ENCODE data around the gene CELF2. TPM values are rescaled to one million over a fixed set of nuclear protein-coding genes. Genes with fewer than 3 reads are reported as not detected.
"Not testable (repeated sequence)": the region's sequence is repeated elsewhere in the genome, so short reads cannot be mapped to it uniquely, and the experiment has no call there.

The CELF2 gene
- total RNA-seq, 2 donors from 2014 or later: 10.4 to 11.2 TPM

DNA sequence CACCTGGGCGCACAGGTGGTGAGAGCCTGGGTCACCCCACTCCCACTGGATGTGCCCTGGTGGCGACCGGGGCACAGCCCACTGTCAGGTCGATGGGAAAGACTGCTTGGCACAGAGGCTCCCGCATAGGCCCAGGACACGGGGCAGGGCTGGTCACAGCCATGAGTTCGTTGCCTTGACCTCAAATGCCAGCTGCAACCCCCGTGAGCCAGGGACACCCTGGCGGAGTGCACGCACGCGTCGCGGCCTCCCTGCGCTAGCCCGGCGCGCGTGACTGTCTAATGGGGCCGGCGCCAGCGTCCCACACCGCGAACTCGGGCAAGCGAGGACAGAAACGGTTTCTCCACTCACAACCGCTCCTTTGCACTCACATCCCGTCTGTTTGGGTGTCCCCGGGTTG, 326.4 kb downstream of the CELF2 start:
- ATAC-seq (no peak), DNase-seq (no peak)
- H3K27me3 ChIP-seq: no peaks in the 10 kb centered on the region
- H3K4me1 ChIP-seq: no peaks in the 10 kb centered on the region
- H3K36me3 ChIP-seq (replicated peaks in 1 of 2; ENCODE audit: insufficient read depth in 1 of 2, low read depth in 2 of 2): no peaks in the 10 kb centered on the region
- H3K9me3 ChIP-seq: no peaks in the 10 kb centered on the region
- H3K27ac ChIP-seq: no peak overlapping the region
- intact Hi-C loops (cut with DNase I): no loop called here
- WGBS, 2 donors: 82 to 91% methylated on average over 12 to 30 of the region's 30 CpGs
- no peak for TF ChIP-seq POLR2A (IDR thresholded peaks at IDR 0.05)
- TF ChIP-seq, protein P1, sequence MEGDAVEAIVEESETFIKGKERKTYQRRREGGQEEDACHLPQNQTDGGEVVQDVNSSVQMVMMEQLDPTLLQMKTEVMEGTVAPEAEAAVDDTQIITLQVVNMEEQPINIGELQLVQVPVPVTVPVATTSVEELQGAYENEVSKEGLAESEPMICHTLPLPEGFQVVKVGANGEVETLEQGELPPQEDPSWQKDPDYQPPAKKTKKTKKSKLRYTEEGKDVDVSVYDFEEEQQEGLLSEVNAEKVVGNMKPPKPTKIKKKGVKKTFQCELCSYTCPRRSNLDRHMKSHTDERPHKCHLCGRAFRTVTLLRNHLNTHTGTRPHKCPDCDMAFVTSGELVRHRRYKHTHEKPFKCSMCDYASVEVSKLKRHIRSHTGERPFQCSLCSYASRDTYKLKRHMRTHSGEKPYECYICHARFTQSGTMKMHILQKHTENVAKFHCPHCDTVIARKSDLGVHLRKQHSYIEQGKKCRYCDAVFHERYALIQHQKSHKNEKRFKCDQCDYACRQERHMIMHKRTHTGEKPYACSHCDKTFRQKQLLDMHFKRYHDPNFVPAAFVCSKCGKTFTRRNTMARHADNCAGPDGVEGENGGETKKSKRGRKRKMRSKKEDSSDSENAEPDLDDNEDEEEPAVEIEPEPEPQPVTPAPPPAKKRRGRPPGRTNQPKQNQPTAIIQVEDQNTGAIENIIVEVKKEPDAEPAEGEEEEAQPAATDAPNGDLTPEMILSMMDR (IDR thresholded peaks at IDR 0.05): no peak
- H3K4me3 ChIP-seq: no peak overlapping the region

DNA sequence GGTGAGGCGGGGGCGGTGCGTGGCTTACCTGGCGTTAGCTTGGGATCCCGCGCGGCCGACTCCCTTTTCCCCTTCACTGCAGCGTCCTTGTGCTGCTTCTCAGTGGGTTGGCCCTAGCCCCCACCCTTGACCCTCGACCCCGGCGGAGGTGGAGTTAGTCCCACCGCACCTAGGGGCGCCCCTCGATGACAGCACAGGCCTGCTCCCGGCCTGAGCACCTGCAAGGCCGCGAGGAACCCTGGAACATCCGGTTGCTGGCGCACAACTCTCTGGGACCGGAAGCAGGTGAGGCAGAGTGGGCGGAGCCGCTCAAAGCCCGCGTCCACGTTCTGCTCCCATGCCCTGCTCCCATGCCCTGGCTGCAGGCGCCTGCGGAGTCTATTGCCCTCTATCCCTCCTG, 326.9 kb downstream of the CELF2 start:
- Histone ChIP-seq H3K36me3 (replicated peaks in 1 of 2; ENCODE audit: insufficient read depth in 1 of 2, low read depth in 2 of 2) (no peaks in the 10 kb centered on the region), H3K9me3 (no peaks in the 10 kb centered on the region), H3K27me3 (no peaks in the 10 kb centered on the region), H3K27ac (no peak overlapping the region), H3K4me1 (no peaks in the 10 kb centered on the region), H3K4me3 (no peak overlapping the region)
- ATAC-seq (no peak), DNase-seq (no peak)
- intact Hi-C loops (cut with DNase I): no loop called here
- TF ChIP-seq POLR2A (IDR thresholded peaks at IDR 0.05): no peak
- TF ChIP-seq, protein P1 (IDR thresholded peaks at IDR 0.05): no peak
- WGBS, 2 donors: 71 to 85% methylated on average over 3 to 28 of the region's 28 CpGs

DNA sequence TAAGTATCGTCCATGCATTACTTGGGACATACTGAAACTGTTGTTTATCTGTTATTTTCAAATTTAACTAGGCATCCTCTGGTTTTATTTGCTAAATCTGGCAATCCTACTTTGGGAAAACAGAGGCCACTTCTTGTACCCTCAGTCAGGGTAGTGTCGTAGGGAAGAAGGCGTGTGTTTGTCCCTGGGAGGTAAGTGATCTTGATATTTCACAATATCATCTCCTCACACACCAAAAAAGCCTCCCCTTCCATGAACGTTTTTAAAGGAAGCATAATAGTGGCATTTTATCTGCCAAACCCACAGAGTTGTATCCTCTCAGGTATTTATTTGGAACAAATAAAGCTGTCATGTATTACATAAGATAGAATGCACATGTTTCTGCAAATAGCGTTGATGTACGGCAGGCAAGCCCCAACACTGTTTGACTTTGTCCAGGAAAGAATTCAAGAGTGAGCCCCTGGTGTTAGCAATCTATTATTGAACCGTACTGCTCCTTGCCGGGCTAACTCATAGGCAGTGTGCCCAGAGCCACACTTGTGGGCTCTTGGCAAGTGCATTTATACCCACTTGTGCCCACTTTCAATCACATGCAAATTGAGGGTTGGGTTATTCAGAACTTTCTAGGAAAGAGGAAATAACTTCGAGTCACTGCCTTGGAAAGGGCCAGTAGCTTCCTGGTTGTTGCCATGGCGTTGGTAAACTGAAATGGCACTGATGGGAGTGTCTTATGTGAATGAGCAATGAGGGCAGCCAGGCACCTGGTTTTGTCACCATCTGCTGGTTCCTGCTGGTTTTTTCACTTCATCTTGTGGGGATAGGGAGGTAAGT, 327.8 kb downstream of the CELF2 start:
- intact Hi-C loops (cut with DNase I): no loop called here
- ATAC-seq: no peak
- Histone ChIP-seq H3K4me1 (no peaks in the 10 kb centered on the region), H3K27ac (no peak overlapping the region), H3K4me3 (no peak overlapping the region), H3K36me3 (replicated peaks in 1 of 2; ENCODE audit: insufficient read depth in 1 of 2, low read depth in 2 of 2) (no peaks in the 10 kb centered on the region), H3K27me3 (no peaks in the 10 kb centered on the region), H3K9me3 (no peaks in the 10 kb centered on the region)
- WGBS, 2 donors: 31 to 41% methylated on average over 10 of the region's 10 CpGs
- TF ChIP-seq, protein P1 (IDR thresholded peaks at IDR 0.05): no peak
- no peak for TF ChIP-seq POLR2A (IDR thresholded peaks at IDR 0.05)
- DNase-seq: peak in 1 of 4 donors; percentile 10

DNA sequence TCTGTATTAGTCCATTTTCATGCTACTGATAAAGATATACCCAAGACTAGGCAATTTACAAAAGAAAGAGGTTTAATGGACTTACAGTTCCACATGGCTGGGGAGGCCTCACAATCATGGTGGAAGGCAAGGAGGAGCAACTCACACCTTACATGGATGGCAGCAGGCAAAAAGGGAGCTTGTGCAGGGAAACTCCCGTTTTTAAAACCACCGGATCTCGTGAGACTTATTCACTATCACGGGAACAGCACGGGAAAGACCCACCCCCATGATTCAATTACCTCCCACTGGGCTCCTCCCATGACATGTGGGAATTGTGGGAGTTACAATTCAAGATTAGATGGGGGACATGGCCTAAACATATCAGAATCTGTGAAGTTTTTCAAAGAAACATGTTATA, 329.9 kb downstream of the CELF2 start:
- intact Hi-C loops (cut with DNase I); H3K27ac ChIP-seq; H3K36me3 ChIP-seq (replicated peaks in 1 of 2; ENCODE audit: insufficient read depth in 1 of 2, low read depth in 2 of 2); H3K4me3 ChIP-seq; DNase-seq; H3K4me1 ChIP-seq; ATAC-seq; H3K27me3 ChIP-seq; H3K9me3 ChIP-seq: not testable (repeated sequence)
- WGBS, 2 donors: 83 to 90% methylated on average over 5 of the region's 5 CpGs

DNA sequence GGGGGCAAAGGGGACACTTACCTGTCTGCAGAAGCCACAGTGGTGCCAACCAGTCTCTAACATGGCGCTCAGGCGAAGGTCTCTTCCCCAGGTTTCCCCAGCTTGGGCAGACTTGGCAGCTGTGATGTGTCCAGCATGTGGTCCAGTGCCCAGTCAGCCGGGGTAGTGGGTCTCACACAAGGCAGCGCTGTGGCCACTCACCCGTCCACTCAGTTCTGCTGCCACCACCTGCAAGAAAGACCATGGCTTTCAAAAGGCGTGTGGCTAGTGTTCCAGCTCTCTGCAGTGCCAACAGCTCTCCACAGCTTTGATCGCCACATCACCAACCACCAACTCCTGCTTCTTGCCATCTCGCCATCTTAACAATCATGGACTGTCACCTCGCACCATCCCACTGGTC, 334.1 kb downstream of the CELF2 start:
- ATAC-seq: no peak
- intact Hi-C loops (cut with DNase I): no loop called here
- WGBS, 2 donors: 73 to 90% methylated on average over 5 to 9 of the region's 9 CpGs
- no peaks in the 10 kb centered on the region for H3K4me1 ChIP-seq
- no peak for TF ChIP-seq POLR2A (IDR thresholded peaks at IDR 0.05)
- TF ChIP-seq, protein P1 (IDR thresholded peaks at IDR 0.05): no peak
- no peaks in the 10 kb centered on the region for H3K36me3 ChIP-seq (replicated peaks in 1 of 2; ENCODE audit: insufficient read depth in 1 of 2, low read depth in 2 of 2)
- DNase-seq: no peak
- H3K27ac ChIP-seq: no peak overlapping the region
- H3K9me3 ChIP-seq: no peaks in the 10 kb centered on the region
- H3K27me3 ChIP-seq: no peaks in the 10 kb centered on the region
- no peak overlapping the region for H3K4me3 ChIP-seq

Measured in body of pancreas (tissue), 4 donors.